NOMO-1 treated with DMSO at 0.1 percent for 48 hours (cell line): ENCODE data around the gene NFIC.
A peak's percentile ranks its signal among the peaks of the same experiment; 100 is the strongest.
"Not testable (repeated sequence)": the region's sequence is repeated elsewhere in the genome, so short reads cannot be mapped to it uniquely, and the experiment has no call there.

Experiments used
- DNase-seq: peaks from one replicate; lab custom pipeline; 2025; ENCODE audit not compliant: unreplicated experiment; lab: John Stamatoyannopoulos, UW

The NFIC gene

GRCh38 chr19:3336680-3337523 is 29.5 kb upstream of the NFIC start:
- DNase-seq: no peak

- no peak for DNase-seq
These were observed 27.7 kb upstream of the NFIC start for GRCh38 chr19:3338541-3339181.

GRCh38 chr19:3340340-3340739 is 26.0 kb upstream of the NFIC start:
- no peak for DNase-seq

- DNase-seq: no peak
These were observed 24.1 kb upstream of the NFIC start for GRCh38 chr19:3342246-3342645.

GRCh38 chr19:3342962-3343361 is 23.4 kb upstream of the NFIC start:
- not testable (repeated sequence) for DNase-seq

- peak; percentile 73 for DNase-seq
These were observed 22.5 kb upstream of the NFIC start for GRCh38 chr19:3343619-3344502.

GRCh38 chr19:3344608-3345598 is 21.5 kb upstream of the NFIC start:
- DNase-seq: no peak

GRCh38 chr19:3345850-3346460 is 20.4 kb upstream of the NFIC start:
- DNase-seq: no peak

- no peak for DNase-seq
These were observed 19.6 kb upstream of the NFIC start for GRCh38 chr19:3346677-3347353.

GRCh38 chr19:3348042-3348441 is 18.3 kb upstream of the NFIC start:
- no peak for DNase-seq

- not testable (repeated sequence) for DNase-seq
These were observed 17.9 kb upstream of the NFIC start for GRCh38 chr19:3348469-3348868.

GRCh38 chr19:3350014-3350663 is 16.2 kb upstream of the NFIC start:
- no peak for DNase-seq

GRCh38 chr19:3351702-3352447 is 14.5 kb upstream of the NFIC start:
- no peak for DNase-seq

- no peak for DNase-seq
These were observed 12.9 kb upstream of the NFIC start for GRCh38 chr19:3353493-3353892.

- no peak for DNase-seq
These were observed 9.6 kb upstream of the NFIC start for GRCh38 chr19:3356805-3357204.

- DNase-seq: no peak
These were observed 9.0 kb upstream of the NFIC start for GRCh38 chr19:3357271-3357991.

- DNase-seq: no peak
These were observed 8.2 kb upstream of the NFIC start for GRCh38 chr19:3357992-3358688.
